Liver (tissue), 9 donors: ENCODE data around the gene ARFGAP3. TPM values are rescaled to one million over a fixed set of nuclear protein-coding genes. Genes with fewer than 3 reads are reported as not detected.
A peak's percentile ranks its signal among the peaks of the same experiment; 100 is the strongest.

Experiments used
- DNase-seq: peaks from one replicate; pipeline ENCODE4 v3.0.0-alpha.2; 2017; ENCODE audit warnings: low spot score
- H3K27ac ChIP-seq, 2 donors: one replicate each; pipeline ENCODE4 v1.7.0; 2013; ENCODE audit warnings: inconsistent platforms in 2 of 2, low read length in 2 of 2, control low read depth in 1 of 2, low read depth in 1 of 2, mild to moderate bottlenecking in 1 of 2
- H3K27me3 ChIP-seq, 4 donors: one replicate each; pipeline versions ENCODE4 v1.6.1 to v1.7.0; 2013; ENCODE audit warnings: low read length in 3 of 4, inconsistent platforms in 1 of 4, mild to moderate bottlenecking in 1 of 4, moderate library complexity in 1 of 4; ENCODE audit not compliant: control insufficient read depth in 4 of 4, insufficient read depth in 4 of 4
- H3K36me3 ChIP-seq, 4 donors: one replicate each; pipeline versions ENCODE4 v1.6.1 to v1.7.0; 2013; ENCODE audit warnings: low read length in 3 of 4, mild to moderate bottlenecking in 3 of 4, low read depth in 1 of 4, moderate library complexity in 1 of 4; ENCODE audit not compliant: control insufficient read depth in 4 of 4, insufficient read depth in 3 of 4
- H3K4me1 ChIP-seq, 4 donors: one replicate each; pipeline versions ENCODE4 v1.6.1 to v1.7.0; 2013; ENCODE audit warnings: low read length in 3 of 4, mild to moderate bottlenecking in 3 of 4, moderate library complexity in 1 of 4; ENCODE audit not compliant: control insufficient read depth in 4 of 4, insufficient read depth in 4 of 4
- H3K4me3 ChIP-seq, 3 donors: one replicate each; pipeline versions ENCODE4 v1.6.1 to v1.7.0; 2013; ENCODE audit warnings: low read length in 3 of 3, control low read depth in 1 of 3, low read depth in 1 of 3, mild to moderate bottlenecking in 1 of 3
- H3K9ac ChIP-seq, 2 donors: one replicate each; pipeline ENCODE4 v1.7.0; 2013; ENCODE audit warnings: low read length in 2 of 2, mild to moderate bottlenecking in 2 of 2, moderate library complexity in 2 of 2, control low read depth in 1 of 2, low read depth in 1 of 2
- H3K9me3 ChIP-seq, 4 donors: one replicate each; pipeline versions ENCODE4 v1.6.1 to v1.7.0; 2013; ENCODE audit warnings: low read length in 3 of 4; ENCODE audit not compliant: control insufficient read depth in 4 of 4
- EGR1 ChIP-seq, 2 donors: IDR thresholded peaks; 2 replicates each; pipeline ENCODE4 v1.6.1; 2016 to 2018; ENCODE audit warnings: antibody characterized with exemption in 2 of 2, low read depth in 2 of 2
- FOXA1 ChIP-seq: IDR thresholded peaks from 2 replicates; pipeline ENCODE4 v1.6.1; 2016; ENCODE audit warnings: antibody characterized with exemption
- FOXA2 ChIP-seq: IDR thresholded peaks from 2 replicates; pipeline ENCODE4 v1.6.1; 2016; ENCODE audit warnings: antibody characterized with exemption
- HNF4A ChIP-seq, 2 donors: conservative IDR thresholded peaks; 2 replicates each; pipeline ENCODE4 v1.6.1; 2016; ENCODE audit warnings: antibody characterized with exemption in 2 of 2, mild to moderate bottlenecking in 2 of 2
- HNF4G ChIP-seq: IDR thresholded peaks from 2 replicates; pipeline ENCODE4 v1.6.1; 2016; ENCODE audit warnings: antibody characterized with exemption
- JUND ChIP-seq, 2 donors: IDR thresholded peaks; 2 replicates each; pipeline ENCODE4 v1.6.1; 2016; ENCODE audit warnings: antibody characterized with exemption in 2 of 2
- NR2F2 ChIP-seq: IDR thresholded peaks from 2 replicates; pipeline ENCODE4 v1.6.1; 2016; ENCODE audit warnings: antibody characterized with exemption
- RAD21 ChIP-seq, 2 donors: IDR thresholded peaks; 2 replicates each; pipeline ENCODE4 v1.6.1; 2016; ENCODE audit warnings: antibody characterized with exemption in 2 of 2, mild to moderate bottlenecking in 2 of 2
- RXRA ChIP-seq, 2 donors: IDR thresholded peaks; 2 replicates each; pipeline ENCODE4 v1.6.1; 2017 to 2018; ENCODE audit warnings: antibody characterized with exemption in 2 of 2, mild to moderate bottlenecking in 1 of 2
- SP1 ChIP-seq: IDR thresholded peaks from 2 replicates; pipeline ENCODE4 v1.6.1; 2018; ENCODE audit warnings: antibody characterized with exemption, mild to moderate bottlenecking
- TAF1 ChIP-seq: conservative IDR thresholded peaks from 2 replicates; pipeline ENCODE4 v1.6.1; 2016; ENCODE audit warnings: antibody characterized with exemption, mild to moderate bottlenecking
- YY1 ChIP-seq: IDR thresholded peaks from 2 replicates; pipeline ENCODE4 v1.6.1; 2016; ENCODE audit warnings: antibody characterized with exemption, mild to moderate bottlenecking
- WGBS: extraction: QIAGEN DNeasy Blood & Tissue Kit; methylation state at CpG from one replicate; pipeline ENCODE4 v1.1.7; 2013; 5-methylcytosine and 5-hydroxymethylcytosine counted together
- polyA plus RNA-seq, 2 donors: library from polyadenylated mRNA; stranded (reverse) in 1 of 2; unstranded in 1 of 2; fragments of 200-250 nt in 1 of 2; fragments of >200 nt in 1 of 2; fragmentation: Nextera tagmentation in 1 of 2; extraction: Ambion mirVana in 1 of 2; gene quantifications; one replicate each; pipeline versions ENCODE4 v1.2.1 to v1.2.3, GENCODE V29; 2013 to 2015
- total RNA-seq, 2 donors: library from RNA; depleted of rRNA; stranded (reverse); fragments of >200 nt; gene quantifications; one replicate each; pipeline ENCODE4 v1.2.3, GENCODE V29; 2014
- TF ChIP-seq, protein P1 (sequence below): IDR thresholded peaks from 2 replicates; pipeline ENCODE4 v1.6.1; 2016; ENCODE audit warnings: antibody characterized with exemption, mild to moderate bottlenecking
- TF ChIP-seq, protein P2 (sequence below): fragments of 150-350 bp; IDR thresholded peaks from 2 replicates; pipeline ENCODE4 v1.5.1; 2017; ENCODE audit warnings: improper control_type of control experiment, low read depth, low read length; ENCODE audit not compliant: missing input control
- TF ChIP-seq, protein P3 (sequence below): IDR thresholded peaks from 2 replicates; pipeline ENCODE4 v1.6.1; 2016; ENCODE audit warnings: antibody characterized with exemption
- TF ChIP-seq, protein P4 (sequence below): IDR thresholded peaks from 2 replicates; pipeline ENCODE4 v1.6.1; 2016; ENCODE audit warnings: antibody characterized with exemption
- TF ChIP-seq, protein P5 (sequence below): IDR thresholded peaks from 2 replicates; pipeline ENCODE4 v1.6.1; 2016; ENCODE audit warnings: antibody characterized with exemption
- donor health status: healthy.
- donor health status: healthy.
- donor health status: healthy.
- donor health status: healthy.
- donor health status: healthy.

Gene ARFGAP3
- total and polyA plus RNA-seq, 4 donors, result 18.2 to 55.1 (median 27.5) TPM

DNA sequence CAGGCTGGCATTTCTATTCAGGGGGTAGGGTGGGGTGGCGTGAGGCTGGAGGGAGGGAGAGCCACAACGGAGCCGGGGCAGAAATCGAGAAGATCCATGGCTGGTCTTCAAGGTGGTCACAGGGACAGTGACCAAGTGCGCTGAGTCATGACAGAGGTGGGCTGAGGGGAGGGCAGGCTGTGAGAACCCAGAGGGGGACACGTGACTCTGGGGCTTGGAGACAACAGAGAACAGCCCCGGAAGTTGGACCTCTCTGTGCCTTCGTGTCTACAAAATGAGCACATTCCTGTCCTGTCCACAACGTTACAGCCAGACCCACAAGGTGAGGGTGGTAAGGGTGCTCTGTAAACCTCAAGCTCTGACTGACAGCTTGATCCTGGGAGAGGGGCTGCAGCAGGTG, 35.1 kb upstream of the ARFGAP3 start:
- DNase-seq, result no peak
- Histone ChIP-seq H3K4me3 (no peak overlapping the region), H3K36me3 (peaks cover 0 to 8% (median 3%) of the 10 kb centered on the region in 4 donors), H3K9me3 (no peaks in the 10 kb centered on the region), H3K4me1 (peaks cover 16 to 51% (median 44%) of the 10 kb centered on the region in 4 donors), H3K27me3 (no peaks in the 10 kb centered on the region), H3K9ac (no peak overlapping the region), H3K27ac (peak overlapping the region; percentile 55 to 81)
- TF ChIP-seq, protein P1, sequence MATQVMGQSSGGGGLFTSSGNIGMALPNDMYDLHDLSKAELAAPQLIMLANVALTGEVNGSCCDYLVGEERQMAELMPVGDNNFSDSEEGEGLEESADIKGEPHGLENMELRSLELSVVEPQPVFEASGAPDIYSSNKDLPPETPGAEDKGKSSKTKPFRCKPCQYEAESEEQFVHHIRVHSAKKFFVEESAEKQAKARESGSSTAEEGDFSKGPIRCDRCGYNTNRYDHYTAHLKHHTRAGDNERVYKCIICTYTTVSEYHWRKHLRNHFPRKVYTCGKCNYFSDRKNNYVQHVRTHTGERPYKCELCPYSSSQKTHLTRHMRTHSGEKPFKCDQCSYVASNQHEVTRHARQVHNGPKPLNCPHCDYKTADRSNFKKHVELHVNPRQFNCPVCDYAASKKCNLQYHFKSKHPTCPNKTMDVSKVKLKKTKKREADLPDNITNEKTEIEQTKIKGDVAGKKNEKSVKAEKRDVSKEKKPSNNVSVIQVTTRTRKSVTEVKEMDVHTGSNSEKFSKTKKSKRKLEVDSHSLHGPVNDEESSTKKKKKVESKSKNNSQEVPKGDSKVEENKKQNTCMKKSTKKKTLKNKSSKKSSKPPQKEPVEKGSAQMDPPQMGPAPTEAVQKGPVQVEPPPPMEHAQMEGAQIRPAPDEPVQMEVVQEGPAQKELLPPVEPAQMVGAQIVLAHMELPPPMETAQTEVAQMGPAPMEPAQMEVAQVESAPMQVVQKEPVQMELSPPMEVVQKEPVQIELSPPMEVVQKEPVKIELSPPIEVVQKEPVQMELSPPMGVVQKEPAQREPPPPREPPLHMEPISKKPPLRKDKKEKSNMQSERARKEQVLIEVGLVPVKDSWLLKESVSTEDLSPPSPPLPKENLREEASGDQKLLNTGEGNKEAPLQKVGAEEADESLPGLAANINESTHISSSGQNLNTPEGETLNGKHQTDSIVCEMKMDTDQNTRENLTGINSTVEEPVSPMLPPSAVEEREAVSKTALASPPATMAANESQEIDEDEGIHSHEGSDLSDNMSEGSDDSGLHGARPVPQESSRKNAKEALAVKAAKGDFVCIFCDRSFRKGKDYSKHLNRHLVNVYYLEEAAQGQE, result no peak
- TF ChIP-seq HNF4A (conservative IDR thresholded peaks at IDR 0.05), result no peak
- TF ChIP-seq NR2F2, result no peak
- TF ChIP-seq, protein P2, sequence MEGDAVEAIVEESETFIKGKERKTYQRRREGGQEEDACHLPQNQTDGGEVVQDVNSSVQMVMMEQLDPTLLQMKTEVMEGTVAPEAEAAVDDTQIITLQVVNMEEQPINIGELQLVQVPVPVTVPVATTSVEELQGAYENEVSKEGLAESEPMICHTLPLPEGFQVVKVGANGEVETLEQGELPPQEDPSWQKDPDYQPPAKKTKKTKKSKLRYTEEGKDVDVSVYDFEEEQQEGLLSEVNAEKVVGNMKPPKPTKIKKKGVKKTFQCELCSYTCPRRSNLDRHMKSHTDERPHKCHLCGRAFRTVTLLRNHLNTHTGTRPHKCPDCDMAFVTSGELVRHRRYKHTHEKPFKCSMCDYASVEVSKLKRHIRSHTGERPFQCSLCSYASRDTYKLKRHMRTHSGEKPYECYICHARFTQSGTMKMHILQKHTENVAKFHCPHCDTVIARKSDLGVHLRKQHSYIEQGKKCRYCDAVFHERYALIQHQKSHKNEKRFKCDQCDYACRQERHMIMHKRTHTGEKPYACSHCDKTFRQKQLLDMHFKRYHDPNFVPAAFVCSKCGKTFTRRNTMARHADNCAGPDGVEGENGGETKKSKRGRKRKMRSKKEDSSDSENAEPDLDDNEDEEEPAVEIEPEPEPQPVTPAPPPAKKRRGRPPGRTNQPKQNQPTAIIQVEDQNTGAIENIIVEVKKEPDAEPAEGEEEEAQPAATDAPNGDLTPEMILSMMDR, result no peak
- TF ChIP-seq FOXA2, result no peak
- no peak for TF ChIP-seq RXRA (IDR thresholded peaks at IDR 0.05)
- TF ChIP-seq SP1, result no peak
- WGBS, result 81% methylated on average over 9 of the region's 9 CpGs

DNA sequence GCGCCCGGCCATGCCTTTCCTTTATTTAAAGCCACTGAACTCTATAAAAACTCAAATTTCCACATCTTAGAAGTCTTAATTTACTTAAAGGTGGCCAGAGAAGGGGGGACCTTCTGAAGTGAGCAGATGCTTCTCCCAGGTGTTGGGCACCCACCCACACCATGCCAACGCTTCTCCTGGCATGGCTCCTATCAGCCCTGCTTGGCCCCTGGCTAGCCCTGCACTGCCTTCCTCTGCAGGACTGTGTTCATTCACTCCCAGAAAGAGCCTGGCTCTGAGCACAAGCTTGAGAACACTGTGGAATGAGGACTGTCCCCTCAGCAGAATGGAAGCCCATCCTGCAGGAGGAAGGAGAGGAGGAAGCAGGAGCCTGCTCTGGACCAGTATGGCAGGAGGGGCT, 34.6 kb upstream of the ARFGAP3 start:
- TF ChIP-seq TAF1, result no peak
- TF ChIP-seq, protein P3, sequence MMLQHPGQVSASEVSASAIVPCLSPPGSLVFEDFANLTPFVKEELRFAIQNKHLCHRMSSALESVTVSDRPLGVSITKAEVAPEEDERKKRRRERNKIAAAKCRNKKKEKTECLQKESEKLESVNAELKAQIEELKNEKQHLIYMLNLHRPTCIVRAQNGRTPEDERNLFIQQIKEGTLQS, result no peak
- TF ChIP-seq RXRA (IDR thresholded peaks at IDR 0.05), result no peak
- TF ChIP-seq JUND (IDR thresholded peaks at IDR 0.05), result no peak
- no peak for TF ChIP-seq FOXA1
- peaks cover 0 to 10% (median 3%) of the 10 kb centered on the region in 4 donors for H3K36me3 ChIP-seq
- H3K9me3 ChIP-seq, result no peaks in the 10 kb centered on the region
- H3K27ac ChIP-seq, result peak overlapping the region; percentile 55 to 81
- H3K27me3 ChIP-seq, result no peaks in the 10 kb centered on the region
- no peak for DNase-seq
- 91% methylated on average over 3 of the region's 3 CpGs for WGBS
- no peak overlapping the region for H3K4me3 ChIP-seq
- no peak overlapping the region for H3K9ac ChIP-seq
- peaks cover 16 to 53% (median 46%) of the 10 kb centered on the region in 4 donors for H3K4me1 ChIP-seq

DNA sequence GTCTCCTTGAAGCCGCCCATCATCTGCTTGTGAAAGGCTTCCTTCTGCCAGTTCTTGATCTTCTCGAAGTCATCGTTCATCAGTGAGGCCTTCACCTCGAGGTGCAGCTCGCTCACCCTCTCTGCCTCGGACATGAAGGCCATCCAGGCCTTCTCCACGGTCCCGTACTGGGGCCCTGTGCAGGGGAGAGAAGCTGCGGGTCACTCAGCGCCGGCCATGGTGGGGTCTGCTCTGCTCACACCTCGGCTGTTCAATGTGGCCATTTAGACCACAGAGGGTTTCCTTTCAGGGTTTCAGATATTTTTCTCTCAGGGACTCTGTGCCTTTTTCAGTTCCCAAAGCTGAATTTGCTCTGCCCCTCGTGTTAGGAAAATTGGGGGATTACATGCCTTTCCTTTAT, 33.9 kb upstream of the ARFGAP3 start:
- H3K27me3 ChIP-seq, result no peaks in the 10 kb centered on the region
- DNase-seq, result no peak
- H3K4me3 ChIP-seq, result no peak overlapping the region
- 97% methylated on average over 13 of the region's 13 CpGs for WGBS
- no peak overlapping the region for H3K9ac ChIP-seq
- peaks cover 16 to 53% (median 45%) of the 10 kb centered on the region in 4 donors for H3K4me1 ChIP-seq
- H3K36me3 ChIP-seq, result peaks cover 0 to 10% (median 3%) of the 10 kb centered on the region in 4 donors
- H3K9me3 ChIP-seq, result no peaks in the 10 kb centered on the region
- H3K27ac ChIP-seq, result no peak overlapping the region
- TF ChIP-seq FOXA1, result no peak
- TF ChIP-seq, protein P3, result no peak
- no peak for TF ChIP-seq RAD21 (IDR thresholded peaks at IDR 0.05)
- TF ChIP-seq, protein P4, sequence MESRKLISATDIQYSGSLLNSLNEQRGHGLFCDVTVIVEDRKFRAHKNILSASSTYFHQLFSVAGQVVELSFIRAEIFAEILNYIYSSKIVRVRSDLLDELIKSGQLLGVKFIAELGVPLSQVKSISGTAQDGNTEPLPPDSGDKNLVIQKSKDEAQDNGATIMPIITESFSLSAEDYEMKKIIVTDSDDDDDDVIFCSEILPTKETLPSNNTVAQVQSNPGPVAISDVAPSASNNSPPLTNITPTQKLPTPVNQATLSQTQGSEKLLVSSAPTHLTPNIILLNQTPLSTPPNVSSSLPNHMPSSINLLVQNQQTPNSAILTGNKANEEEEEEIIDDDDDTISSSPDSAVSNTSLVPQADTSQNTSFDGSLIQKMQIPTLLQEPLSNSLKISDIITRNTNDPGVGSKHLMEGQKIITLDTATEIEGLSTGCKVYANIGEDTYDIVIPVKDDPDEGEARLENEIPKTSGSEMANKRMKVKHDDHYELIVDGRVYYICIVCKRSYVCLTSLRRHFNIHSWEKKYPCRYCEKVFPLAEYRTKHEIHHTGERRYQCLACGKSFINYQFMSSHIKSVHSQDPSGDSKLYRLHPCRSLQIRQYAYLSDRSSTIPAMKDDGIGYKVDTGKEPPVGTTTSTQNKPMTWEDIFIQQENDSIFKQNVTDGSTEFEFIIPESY, result no peak
- no peak for TF ChIP-seq SP1
- no peak for TF ChIP-seq HNF4G
- TF ChIP-seq HNF4A (conservative IDR thresholded peaks at IDR 0.05), result no peak
- TF ChIP-seq EGR1 (IDR thresholded peaks at IDR 0.05; ENCODE audit: low read depth in 2 of 2), result no peak
- TF ChIP-seq, protein P1, result no peak
- no peak for TF ChIP-seq YY1
- TF ChIP-seq, protein P5, sequence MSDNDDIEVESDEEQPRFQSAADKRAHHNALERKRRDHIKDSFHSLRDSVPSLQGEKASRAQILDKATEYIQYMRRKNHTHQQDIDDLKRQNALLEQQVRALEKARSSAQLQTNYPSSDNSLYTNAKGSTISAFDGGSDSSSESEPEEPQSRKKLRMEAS, result no peak
